Kidney (tissue), 14 donors: ENCODE data around the gene KLRF2. TPM values are rescaled to one million over a fixed set of nuclear protein-coding genes. Genes with fewer than 3 reads are reported as not detected.

Source experiments
- DNase-seq, 5 donors: peaks; one replicate each; pipeline ENCODE4 v3.0.0-alpha.2; 2013 to 2020
- FAIRE-seq: peaks from 2 replicates; lab custom pipeline; 2012; peaks lifted over from hg19 to GRCh38; lab: Jason Lieb, UNC
- H3K27ac ChIP-seq, 2 donors: one replicate each; pipeline ENCODE4 v1.7.0; 2013; ENCODE audit warnings: low read depth in 2 of 2, low read length in 2 of 2, inconsistent platforms in 1 of 2
- H3K27me3 ChIP-seq: one replicate; pipeline ENCODE4 v1.7.1; 2013; ENCODE audit warnings: low read length, inconsistent platforms; ENCODE audit not compliant: control insufficient read depth, insufficient read depth
- H3K36me3 ChIP-seq, 3 donors: one replicate each; pipeline versions ENCODE4 v1.7.0 to v1.7.1; 2013; ENCODE audit warnings: low read length in 3 of 3, control low read depth in 1 of 3, inconsistent platforms in 1 of 3; ENCODE audit not compliant: insufficient read depth in 3 of 3, control insufficient read depth in 2 of 3
- H3K4me1 ChIP-seq, 3 donors: one replicate each; pipeline versions ENCODE4 v1.7.0 to v1.7.1; 2013; ENCODE audit warnings: low read length in 3 of 3, inconsistent platforms in 1 of 3, low read depth in 1 of 3; ENCODE audit not compliant: control insufficient read depth in 2 of 3, insufficient read depth in 2 of 3
- H3K4me3 ChIP-seq, 3 donors: one replicate each; pipeline versions ENCODE4 v1.7.0 to v1.8.1; 2013; ENCODE audit warnings: low read length in 3 of 3, control low read depth in 1 of 3, inconsistent platforms in 1 of 3
- H3K9ac ChIP-seq, 3 donors: one replicate each; pipeline versions ENCODE4 v1.7.0 to v1.7.1; 2013; ENCODE audit warnings: low read length in 3 of 3, control low read depth in 1 of 3, inconsistent platforms in 1 of 3
- H3K9me3 ChIP-seq, 3 donors: one replicate each; pipeline versions ENCODE4 v1.7.0 to v1.7.1; 2013; ENCODE audit warnings: low read length in 3 of 3, control low read depth in 1 of 3, inconsistent platforms in 1 of 3; ENCODE audit not compliant: control insufficient read depth in 2 of 3, insufficient read depth in 1 of 3
- intact Hi-C: fragments of 100-400 bp; cut with DNase I; formaldehyde crosslinking; loops from one replicate; pipeline ENCODE4 v1.11.1; 2022
- polyA plus RNA-seq: library from polyadenylated mRNA; stranded (reverse); fragments of 350-450 nt; fragmentation: Illumina TruSeq; extraction: RNeasy Lipid Tissue Mini Kit (QIAGEN cat#74804); gene quantifications from one replicate; pipeline ENCODE4 v1.2.3, GENCODE V29; 2014; ENCODE audit warnings: low read depth, low replicate concordance; ENCODE audit not compliant: insufficient read depth
- total RNA-seq: library from RNA; stranded (reverse); fragmentation: NEBNext Ultra II Directional; extraction: Animal tissue kit (Norgen Biotek cat#: 25700); gene quantifications from one replicate; pipeline ENCODE4 v1.2.1, GENCODE V29; 2021
- TF ChIP-seq, protein P1 (sequence below): IDR thresholded peaks from 3 replicates; pipeline ENCODE4 v1.5.1; 2012; ENCODE audit warnings: mild to moderate bottlenecking, moderate library complexity, borderline replicate concordance; ENCODE audit not compliant: insufficient read depth; ENCODE audit errors: extremely low read depth
- donor health status: control.
- donor health status: control.
- donor health status: control.
- donor health status: control.
- donor health status: control.
- donor health status: DM: yes; HTN: yes; CAD: no.
- donor health status: Normal renal cell carcinoma (clear cell type).

Gene KLRF2
- total and polyA plus RNA-seq, 2 donors from 2014 or later, result not detected

DNA sequence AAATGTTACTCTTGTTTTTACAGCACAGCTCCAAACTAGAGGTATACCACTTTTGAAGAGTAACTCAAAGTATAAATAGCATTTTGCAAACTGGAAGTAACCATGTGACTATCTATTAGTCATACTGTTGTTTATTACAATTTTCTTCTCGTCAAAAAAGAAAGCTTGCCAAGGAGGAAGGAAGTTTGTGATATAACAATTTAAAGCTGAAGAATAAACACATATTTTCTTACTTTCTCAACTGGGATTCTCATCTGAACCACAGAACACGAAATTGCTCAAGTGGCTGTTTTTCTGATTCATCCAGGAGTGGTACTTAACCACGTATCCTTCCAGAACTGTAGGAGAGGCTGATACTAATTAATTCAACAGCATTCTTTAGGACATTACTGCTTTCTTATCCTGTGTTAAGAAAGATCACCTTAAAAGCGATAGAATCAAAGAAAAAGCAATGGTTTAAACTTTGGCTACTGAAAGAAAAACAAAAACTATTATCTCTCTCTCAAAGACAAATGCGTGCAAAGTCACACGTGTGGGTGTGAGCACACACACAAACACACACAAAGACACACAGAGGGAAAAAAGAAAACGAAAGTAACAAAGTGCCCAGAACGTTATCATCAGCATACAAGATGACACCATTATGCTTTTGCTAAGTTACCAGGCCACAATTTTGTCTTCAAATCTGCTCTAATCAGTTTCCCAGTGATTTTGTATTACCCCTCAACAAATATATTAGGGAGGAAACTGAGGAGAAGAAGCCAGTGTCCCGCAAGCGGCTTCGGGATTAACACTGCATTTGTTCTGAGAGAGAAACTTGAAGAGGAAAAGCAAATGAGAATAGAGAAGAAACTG, 11.8 kb upstream of the KLRF2 start, which contains the start of gene CLEC2B:
Gene CLEC2B (minus strand): TSS at position 48 of the 855 bp plus-strand sequence.
- no peaks in the 10 kb centered on the region for H3K4me1 ChIP-seq
- no peaks in the 10 kb centered on the region for H3K27me3 ChIP-seq
- FAIRE-seq (peak; percentile 89), DNase-seq (peak in 2 of 5 donors; percentile 9 to 19)
- H3K36me3 ChIP-seq, result no peaks in the 10 kb centered on the region
- H3K4me3 ChIP-seq, result peak within 1 kb of the TSS; percentile 38 to 69 (median 48)
- intact Hi-C loops, result no loop called here
- TF ChIP-seq, protein P1, sequence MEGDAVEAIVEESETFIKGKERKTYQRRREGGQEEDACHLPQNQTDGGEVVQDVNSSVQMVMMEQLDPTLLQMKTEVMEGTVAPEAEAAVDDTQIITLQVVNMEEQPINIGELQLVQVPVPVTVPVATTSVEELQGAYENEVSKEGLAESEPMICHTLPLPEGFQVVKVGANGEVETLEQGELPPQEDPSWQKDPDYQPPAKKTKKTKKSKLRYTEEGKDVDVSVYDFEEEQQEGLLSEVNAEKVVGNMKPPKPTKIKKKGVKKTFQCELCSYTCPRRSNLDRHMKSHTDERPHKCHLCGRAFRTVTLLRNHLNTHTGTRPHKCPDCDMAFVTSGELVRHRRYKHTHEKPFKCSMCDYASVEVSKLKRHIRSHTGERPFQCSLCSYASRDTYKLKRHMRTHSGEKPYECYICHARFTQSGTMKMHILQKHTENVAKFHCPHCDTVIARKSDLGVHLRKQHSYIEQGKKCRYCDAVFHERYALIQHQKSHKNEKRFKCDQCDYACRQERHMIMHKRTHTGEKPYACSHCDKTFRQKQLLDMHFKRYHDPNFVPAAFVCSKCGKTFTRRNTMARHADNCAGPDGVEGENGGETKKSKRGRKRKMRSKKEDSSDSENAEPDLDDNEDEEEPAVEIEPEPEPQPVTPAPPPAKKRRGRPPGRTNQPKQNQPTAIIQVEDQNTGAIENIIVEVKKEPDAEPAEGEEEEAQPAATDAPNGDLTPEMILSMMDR, result no peak
- H3K27ac ChIP-seq, result peak within 1 kb of the TSS; percentile 40 to 84
- H3K9me3 ChIP-seq, result no peaks in the 10 kb centered on the region
- H3K9ac ChIP-seq, result peak within 1 kb of the TSS; percentile 9 to 57 (median 55)

DNA sequence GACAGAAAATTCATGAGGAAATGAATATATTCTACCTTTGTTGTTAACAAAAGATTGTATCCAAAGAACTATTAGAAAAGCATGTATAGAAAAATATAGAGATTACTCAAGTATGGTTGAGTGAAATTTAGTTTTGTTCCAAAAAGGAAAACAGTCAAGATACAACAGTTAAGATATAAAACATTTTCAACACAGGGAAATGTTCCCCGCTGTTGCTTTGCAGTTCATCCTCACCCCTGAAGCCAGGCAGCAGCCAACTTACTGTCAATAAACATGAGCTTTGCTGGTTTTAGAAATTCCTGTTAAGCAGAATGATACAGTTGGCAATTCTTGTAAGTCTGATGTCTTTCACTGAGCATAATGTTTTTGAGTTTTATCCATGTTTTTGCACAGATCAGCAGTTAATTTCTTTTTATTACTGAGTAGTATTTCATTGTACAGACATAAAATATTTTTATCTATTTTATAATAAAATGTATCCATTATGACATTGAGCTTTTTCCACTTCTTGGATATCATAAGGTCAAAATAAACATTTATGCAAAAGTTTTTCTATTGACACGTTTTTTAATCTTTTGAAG, 10.9 kb upstream of the KLRF2 start:
- FAIRE-seq, result no peak
- Histone ChIP-seq H3K4me1 (no peaks in the 10 kb centered on the region), H3K9ac (no peak overlapping the region)

DNA sequence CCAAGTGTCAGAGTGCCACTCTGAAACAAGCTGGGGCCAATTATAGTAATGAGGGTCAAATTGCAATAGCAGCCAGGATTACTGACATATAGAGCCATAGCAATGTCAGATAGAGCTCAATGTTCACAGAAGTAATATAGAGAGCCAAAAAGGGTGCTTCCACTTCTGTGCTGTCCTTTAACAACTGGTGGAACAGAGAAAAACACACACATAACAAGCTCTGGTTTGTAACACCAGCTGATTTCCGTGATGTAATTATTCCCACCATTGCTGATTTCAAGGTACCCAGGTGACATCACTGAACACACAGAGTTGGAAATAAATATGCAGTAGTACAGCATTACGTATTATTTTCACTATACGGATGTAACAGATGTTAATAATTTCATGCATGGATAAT, 9.1 kb upstream of the KLRF2 start:
- H3K27ac ChIP-seq, result no peak overlapping the region
- intact Hi-C loops, result no loop called here
- TF ChIP-seq, protein P1, result no peak
- H3K9me3 ChIP-seq, result no peaks in the 10 kb centered on the region
- H3K36me3 ChIP-seq, result no peaks in the 10 kb centered on the region
- no peaks in the 10 kb centered on the region for H3K27me3 ChIP-seq
- FAIRE-seq (no peak), DNase-seq (no peak)
- H3K4me1 ChIP-seq, result no peaks in the 10 kb centered on the region
- H3K9ac ChIP-seq, result no peak overlapping the region
- no peak overlapping the region for H3K4me3 ChIP-seq

More for the DNA sequence above, 10.9 kb upstream of the KLRF2 start:
- intact Hi-C loops, result no loop called here
- H3K27ac ChIP-seq, result peak overlapping the region; percentile 29 to 84
- no peak for DNase-seq
- H3K27me3 ChIP-seq, result no peaks in the 10 kb centered on the region
- TF ChIP-seq, protein P1, result no peak
- no peaks in the 10 kb centered on the region for H3K9me3 ChIP-seq
- H3K36me3 ChIP-seq, result no peaks in the 10 kb centered on the region
- peak overlapping the region in 2 of 3 donors; percentile 38 to 69 for H3K4me3 ChIP-seq
